ENCODE measurements around the gene KCNK3.

KCNK3 gene

DNA sequence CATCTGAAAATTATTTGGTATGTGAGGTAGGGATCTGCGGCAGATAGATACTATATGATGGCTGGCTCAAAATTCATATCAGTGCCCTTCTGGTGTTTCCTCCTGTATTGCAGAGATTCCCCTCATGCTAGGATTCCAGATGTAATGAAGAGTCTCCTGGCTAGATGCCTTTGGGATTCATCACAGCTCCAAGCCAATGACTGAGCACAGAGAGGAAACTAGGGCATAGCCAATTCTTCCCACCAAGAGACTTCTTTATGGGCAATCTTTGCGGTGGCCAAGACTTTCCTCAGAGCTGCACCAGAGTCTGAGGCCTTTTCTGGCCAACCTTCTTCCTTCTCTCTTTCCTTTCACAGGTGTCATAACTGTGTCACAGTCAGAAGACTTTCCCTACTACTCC lies 25.9 kb upstream of the KCNK3 start:
- no peak for DNase-seq

DNA sequence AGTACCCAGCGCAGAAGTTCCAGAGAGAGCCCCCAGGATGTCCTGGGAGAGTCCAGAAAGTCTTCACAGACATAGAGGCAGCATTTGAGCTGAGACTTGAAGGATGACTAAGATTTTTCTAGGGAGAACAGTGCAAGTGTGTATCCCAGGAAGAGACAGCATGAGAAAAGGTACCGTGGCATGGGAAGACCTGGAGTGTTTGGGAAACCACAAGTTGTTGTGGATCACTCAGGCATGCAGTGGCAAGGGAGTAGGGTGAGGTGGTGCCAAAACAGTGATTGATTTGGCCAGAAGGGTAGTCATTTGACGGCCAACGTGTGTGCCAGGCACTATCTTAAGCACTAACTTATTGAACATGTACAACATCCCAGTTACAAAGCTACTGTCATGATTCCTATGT lies 24.5 kb upstream of the KCNK3 start:
- no peak for DNase-seq

DNA sequence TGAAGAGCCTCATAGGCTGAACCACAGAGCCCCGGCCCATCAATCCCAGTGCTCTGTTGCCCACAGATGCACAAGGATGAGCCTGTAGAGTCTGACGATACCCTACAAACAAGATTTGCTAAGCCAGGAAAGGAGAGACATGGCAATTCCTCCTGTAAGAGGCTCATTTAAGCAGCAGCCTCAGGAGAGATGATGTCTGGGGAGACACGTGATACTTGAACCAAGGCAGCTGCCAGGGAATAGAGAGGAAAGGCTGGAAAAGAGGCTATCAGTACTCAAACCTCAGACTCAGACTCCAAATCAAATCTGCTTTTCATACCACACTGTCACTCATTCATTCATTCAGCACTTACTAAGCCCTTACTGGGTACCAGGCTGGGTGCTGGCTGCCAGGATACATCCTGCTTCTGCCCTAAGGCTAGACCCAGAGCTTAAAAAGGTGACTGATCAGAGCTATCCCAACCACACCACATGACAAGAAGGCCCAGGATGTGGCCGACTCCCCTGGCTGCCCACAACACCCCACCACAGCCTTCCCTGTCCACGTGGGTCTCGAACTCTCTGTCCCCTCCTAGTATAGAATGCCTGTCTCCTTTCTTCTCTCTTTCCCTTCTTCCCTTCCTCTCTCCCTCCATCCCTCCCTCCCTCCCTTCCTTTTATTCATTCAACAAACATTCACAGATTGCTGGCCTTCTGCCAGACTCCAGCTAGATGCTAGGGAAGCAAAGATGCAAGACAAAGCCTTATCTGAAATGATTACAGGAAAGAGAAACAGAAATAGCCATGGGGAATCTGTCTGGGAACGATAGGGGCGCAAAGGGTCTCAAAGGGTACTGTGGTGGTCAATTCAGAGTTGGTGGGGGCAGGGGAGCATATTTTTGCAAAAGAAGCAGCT lies 23.4 kb upstream of the KCNK3 start:
- no peak for DNase-seq

DNA sequence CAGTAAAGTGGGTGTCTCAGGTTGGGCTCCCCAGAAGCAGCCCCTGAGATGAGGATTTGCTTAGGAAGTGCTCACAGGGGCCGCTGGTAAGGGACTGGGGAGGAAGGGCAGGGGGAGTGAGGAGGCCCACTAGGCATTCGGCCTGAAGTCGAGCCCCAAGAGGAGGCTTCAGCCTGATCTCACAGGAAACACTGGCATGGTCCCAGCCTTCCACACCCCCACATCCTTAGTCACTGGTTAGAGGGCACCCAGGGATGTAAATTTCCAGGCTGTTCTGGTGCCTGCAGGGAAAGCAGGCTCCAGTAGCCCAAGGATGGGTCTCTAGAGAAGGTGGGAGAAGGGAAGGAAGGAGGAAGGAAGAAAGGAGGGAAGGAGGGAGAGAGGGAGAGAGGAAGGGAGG lies 22.4 kb upstream of the KCNK3 start:
- no peak for DNase-seq

DNA sequence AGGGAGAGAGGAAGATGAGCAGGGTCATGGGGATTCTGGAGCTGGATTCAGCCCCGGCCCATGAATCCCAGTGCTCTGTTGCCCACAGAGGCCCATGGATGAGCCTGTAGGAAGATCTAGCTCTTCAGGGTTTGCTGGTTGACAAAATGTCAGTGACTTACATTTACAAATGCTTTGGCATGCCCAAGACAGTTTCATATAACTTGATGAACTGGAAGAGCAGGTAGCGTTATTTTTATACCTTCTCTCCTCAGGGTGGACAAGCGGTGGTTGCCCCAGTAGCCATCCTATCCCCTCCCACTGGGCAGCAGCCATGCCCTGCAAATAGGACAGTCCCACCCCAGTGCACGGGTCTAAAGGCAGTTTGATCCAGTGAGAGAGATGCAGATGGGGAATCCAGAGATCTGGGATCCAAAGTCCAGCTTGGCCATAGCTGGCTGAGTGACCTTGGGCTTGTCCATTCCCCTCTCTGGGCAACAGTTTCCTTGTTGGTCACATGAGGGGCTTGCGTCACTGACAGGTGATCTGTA lies 21.5 kb upstream of the KCNK3 start:
- no peak for DNase-seq

DNA sequence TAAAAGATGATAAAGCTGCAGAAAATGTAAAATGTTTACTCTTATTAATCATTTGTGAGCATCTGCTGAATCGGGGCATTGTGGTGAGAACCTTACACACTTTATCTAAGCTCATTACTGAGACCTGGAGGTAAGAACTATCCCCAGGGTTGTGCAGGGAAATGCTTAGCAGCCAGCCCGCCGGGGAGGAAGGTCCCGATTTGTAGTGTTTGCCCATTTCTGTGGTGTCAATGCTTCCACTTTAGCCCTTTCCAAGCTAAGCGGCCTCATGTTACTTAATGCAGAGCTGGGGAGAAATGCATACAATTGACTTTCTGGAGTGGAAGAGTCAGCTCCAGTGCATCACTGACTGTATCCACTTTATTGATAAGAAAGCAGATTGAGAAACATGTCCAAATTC lies 20.8 kb upstream of the KCNK3 start:
- DNase-seq = no peak

DNA sequence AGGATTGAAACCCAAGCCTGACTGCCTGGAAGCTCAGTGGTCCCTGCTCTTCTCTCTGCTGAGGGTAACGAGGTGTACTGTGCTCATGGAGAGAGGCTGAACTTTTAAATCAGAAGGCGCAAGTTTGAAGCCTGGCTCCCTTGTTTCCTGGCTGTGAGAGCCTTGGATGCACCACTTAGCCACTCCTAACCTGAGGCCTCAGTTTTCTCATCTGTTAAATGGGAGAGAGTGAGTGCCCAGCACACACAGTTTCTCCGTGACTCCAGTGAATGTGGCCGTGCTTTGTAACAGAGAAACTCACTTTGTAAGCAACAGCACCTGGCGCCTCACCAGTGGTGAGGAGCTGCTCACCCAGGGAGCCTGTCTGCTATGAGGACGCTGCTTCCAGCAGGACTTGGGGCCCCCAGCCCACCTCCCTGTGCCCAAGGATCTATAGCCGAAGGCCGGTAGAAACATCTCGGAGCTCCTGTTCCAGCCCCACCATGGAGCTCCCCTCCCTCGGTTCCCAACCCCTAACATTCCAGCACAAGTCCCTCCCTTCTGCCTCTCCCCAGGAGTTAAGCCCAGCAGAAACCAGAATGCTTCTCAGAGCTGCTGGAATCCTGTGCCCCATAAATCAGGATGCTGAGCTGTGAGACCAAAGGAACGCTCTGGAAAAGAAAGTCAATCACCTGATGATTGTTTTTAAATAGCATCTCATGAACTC lies 20.3 kb upstream of the KCNK3 start:
- no peak for DNase-seq

DNA sequence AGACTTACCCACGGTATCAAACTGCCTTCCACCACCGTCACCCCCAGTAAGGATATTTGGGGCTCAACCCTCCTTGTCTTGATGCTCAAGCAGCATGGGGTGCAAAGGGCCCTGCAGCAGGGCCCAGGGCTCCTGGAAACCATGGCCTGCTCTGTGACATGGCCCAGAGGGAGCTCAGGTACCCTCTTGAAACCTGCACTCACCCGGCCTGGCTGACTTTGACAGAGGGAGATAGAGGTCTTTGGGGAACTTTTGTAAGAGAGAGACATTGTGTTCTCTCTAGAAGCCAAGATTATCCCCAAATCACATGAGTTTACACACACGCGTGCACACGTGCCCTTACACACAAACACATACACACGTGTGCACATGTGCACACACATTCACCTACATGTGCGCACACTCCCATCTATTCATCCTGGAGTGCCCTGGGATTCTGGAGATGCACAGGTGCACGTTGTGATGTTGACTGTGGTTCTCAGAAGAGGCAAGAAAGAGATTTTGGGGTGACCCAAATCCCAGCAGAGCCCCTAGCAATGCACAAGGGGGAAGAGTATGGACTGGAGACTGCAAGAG lies 19.6 kb upstream of the KCNK3 start:
- DNase-seq = no peak

DNA sequence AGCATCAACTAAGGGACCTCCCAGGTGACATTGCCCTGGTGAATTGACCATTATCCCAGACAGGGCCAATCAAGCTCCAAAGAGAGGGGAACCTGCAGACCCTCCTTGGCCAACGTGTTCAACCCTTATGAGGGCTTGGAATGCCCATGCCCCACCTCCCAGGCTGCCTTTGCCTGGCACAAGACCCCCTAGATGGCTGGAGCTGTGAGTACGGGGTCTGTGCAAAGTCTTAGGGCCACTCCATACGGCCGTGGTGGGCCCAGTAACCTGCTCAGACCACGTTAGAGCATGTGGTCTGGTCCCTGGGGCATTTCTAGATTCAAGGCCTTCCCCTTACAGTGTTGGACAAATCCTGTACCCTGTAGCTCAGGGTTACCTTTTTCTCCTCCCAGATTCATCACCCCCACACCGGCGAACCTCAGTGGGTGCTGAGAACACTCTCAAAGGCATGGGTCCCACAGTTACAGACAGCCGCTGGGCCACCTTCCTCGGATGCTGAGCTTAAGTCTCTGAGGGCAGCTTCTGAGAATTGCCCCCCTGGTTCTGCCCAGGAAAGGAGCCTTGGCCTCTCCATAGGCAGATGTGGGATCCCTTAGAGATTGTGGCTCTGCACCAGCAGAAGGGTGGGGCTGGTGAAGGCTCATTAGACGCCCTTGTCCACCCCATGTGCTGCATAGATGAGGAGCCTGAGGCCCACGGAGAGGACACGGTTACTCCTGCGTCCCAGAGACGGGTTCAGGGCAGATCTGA lies 18.3 kb upstream of the KCNK3 start:
- no peak for DNase-seq

DNA sequence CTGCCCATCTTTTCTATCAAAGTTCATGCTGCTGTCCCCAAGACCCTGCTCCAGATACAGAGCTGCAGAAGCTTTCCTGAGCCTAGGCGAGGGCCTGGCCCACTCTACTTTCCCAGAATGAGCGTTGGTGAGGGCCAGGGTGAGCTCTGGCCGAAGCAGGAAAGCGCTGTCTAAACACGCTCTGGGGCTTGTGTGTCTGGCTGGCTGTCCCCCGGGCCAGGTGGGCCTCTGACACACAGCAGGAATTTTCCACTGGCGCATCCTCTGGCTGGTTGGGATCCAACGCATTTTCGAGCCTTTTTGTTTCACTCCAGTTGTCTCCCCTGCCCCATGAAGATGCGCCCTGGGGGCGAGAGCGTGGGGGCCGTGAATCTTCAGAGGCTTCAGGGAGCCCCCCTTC lies 17.8 kb upstream of the KCNK3 start:
- DNase-seq = no peak

DNA sequence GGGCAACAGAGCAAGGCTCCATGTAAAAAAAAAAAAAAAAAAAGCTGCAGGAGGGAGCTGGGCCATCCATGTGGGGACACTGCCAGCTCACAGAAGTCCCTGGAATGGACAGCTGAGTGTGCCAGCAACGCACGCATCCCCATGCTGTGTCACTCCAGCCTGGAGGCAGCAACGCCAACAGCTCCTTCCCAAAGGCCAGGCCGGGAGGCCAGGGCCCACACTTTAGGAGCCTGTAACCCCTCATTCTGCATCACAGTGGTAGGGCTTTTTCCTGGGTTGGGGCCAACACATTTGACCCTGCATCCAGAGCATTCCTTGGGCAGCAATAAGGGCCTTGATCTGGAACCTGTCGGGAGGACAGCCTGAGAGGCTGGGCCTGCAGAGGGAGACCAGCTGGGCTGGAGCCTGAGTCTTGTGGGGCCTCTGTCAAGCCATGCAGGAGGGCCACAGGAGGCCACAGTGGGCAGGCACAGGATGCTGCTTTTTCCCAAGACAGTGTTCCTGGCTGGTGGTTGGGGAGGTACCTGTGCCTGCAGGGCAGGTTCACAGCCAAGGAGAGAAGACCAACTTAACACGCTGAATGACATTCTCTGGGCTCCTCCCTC lies 16.8 kb upstream of the KCNK3 start:
- DNase-seq = no peak

DNA sequence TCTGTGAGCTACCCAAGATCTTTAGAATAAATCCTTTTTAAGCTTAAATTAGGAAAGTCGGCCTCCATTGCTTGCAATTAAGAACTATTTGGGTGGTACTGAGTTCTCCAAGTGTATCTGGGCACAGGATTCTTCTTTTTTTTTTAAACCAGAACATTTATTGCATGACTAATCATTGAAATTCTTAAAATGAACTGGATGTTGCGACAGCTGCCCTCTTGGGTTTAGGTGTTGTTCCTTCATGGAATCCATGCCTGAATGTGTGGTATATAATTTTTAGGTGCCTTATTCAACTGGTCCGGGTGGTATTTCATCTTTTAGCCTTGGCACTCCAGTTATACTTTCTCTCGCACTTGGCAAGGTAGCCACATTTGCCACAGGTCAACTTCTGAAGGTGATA lies 14.5 kb upstream of the KCNK3 start:
- DNase-seq = no peak

DNA sequence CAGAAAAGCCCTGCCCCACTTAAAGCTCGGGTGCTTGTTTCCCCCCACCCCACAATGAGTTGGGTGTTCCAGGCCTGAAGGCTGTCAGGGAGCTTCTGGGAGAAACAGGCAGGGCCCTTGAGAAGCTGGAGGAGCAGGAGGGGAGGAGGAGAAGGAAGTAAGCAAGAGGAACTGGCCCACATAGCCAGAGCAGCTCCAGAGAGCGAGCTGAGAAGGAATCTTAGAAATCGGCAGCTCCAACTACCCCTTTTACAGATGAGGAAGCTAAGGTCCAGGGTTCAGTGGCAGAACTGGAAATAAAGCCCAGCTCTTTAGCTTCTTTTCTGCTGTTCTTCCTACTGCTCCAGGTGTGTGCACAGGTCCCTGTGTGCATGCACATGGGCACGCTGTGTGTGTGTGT lies 12.7 kb upstream of the KCNK3 start:
- no peak for DNase-seq

DNA sequence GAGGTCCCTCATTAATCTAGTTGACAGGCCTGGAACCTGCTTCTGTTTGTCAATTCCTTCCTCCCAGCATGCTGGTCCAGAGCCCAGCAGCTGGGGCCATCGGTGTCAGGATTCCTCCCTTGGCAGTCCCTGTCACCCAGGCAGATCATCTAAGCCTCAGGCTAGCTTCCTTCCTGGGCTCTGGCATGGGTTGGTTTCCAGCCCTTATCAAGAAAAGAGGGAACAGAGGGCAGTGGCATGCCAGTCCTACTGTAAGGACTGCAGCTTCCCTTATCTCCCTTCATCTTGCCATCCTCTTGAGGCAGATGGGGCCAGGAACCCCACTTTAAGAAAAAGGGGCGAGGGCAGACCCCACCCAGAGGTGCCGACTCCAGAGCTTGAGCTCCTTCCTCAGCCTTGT lies 10.9 kb upstream of the KCNK3 start:
- no peak for DNase-seq

DNA sequence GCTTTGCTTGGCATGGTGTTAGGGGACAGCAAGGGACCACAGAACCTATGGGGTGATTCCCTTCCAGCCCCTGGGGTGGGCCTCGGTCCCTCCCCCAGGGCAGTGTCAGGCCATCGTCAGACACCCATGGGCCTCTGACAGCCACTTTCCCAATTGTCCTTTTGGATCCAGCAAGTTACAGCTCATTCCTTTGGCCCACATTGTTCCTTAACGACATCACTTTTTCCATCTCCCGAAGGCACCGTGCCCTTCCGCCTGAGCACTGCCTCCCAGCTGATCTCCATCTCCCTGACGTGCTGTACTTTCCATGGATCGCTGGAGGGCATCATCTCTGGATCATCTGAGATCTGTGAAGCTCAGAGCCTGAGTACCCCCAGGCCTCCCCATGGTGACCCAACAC lies 10.4 kb upstream of the KCNK3 start:
- DNase-seq = no peak

DNA sequence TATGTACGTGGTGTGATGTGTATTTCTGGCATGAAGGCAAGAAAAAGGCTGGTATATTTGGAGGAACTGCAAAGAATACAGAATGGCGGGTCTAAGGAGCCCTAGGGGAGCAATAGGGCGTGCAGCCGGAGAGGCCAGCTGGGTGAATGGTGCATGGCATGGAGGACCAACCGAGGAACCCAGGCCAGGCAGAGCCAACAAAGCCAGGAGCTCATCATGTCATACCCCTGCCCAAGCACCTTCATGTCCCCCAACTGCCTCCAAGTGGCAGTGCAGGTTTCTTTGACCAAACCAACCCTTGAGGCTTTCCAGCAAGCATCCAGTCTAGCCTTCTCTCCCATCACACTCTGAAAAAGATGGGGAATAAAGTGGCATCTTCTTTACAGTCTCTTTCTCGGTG lies 8.9 kb upstream of the KCNK3 start:
- no peak for DNase-seq

DNA sequence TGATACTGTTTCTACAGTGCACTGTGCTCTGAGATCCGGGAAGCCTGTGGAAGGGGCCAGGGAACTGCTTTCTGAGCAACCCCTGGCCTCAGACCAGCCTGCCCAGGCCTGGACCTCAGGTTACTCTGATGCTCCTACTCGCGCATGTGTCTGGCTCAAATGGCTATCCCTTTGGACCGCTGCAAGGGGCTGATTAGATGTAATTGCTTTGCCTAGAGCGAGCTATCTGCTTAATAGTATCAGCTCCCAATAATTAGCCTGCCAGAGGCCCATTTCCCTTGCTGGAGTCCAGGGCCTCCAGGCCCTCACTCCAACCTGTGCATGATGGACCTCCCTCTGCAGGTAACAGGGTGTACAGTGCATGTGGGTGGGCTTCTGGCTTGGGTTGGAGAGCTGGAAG lies 7.2 kb upstream of the KCNK3 start:
- no peak for DNase-seq

DNA sequence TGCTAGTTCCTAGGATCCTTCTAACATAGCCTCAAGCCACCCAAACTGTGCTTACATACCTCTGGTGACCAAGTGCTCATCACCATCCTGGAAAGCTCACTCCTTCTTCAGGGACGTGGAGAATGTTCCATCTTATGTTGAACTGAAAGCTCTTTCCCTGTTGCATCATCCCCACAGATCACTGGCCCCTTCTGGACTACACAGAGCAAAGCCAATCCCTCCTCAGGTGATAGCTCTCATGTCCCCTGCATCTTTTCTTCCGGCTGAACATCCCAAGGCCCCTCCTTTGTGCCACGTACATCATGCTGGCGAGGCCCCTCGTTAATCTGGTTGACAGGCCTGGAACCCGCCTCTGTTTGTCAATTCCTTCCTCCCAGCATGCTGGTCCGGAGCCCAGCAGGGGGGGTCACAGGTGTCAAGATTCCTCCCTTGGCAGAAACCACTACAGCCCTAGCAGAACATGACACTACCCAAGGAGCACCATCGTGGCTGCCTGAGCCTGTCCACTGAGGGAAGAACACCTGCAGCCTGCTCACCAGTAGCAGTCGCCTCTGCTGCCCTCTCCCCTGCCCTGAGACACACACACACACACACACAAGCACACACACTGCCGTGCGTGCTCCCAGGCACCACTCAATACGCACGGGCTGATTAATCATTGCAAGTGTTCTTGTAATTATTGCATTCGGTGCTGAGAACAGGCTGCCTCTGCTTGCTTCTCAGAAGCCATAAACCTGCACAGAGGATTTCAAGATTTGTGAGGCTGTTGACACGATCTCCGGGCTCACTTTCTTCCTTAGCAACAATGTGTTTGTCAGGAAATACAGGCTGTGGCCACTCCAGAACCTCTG lies 6.3 kb upstream of the KCNK3 start:
- no peak for DNase-seq

DNA sequence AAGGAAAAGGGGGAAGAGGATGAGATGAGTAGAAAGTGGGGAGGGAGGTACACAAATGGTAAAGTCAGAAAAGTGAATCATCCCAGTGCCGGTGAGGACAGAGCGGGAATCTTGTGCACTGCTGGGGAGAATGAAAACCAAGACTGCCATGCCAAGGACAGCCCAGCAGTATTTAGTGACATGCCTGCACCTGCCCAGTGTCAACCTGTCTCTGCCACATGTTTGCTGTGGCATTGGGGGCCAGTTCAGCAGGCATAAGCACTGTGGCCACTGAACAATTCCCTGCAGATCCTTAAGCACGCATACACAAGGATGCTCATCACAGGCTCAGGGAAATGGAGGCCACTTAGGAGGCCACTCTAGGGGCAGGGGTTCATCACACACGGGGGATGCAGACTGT lies 5.2 kb upstream of the KCNK3 start:
- DNase-seq = no peak

DNA sequence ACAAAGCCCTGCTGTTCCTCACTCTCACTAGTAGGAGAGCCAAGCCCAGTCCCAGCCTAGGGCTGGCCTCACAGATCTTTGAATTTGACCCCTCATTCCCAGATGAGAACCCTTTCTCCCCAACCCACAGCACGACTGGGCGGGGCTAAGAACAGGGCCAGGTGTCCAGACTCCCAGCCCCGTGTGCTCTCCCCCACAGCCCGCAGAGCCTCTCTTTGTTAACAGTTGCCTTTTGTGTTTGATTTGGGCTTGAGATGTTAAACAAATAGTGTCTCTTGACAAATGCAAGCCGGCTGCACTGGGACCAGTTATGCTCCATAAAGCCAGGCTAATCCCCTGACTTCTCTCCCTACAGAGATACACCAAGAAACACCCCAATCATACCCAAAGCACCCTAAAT lies 4.7 kb upstream of the KCNK3 start:
- no peak for DNase-seq

DNA sequence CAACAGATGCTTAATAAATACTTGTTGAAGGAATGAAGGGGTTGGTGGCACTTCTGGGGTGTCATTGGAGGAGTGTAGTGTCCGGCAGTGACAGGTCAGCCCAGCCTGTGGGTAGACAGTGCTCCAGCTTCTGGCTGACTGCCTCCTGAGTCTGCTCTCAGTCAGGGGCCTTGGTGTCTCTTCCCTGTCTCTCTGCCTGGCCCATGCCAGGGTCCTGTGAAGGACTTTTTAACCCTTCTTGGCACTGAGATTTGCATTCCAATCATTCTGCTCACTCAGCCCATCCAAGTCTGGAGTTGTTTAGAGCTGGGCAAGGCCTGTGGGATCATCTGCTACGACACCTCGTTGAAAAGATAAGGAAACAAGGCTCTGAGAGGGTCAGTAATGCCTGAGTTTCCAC lies 1.4 kb upstream of the KCNK3 start:
- DNase-seq = no peak

DNA sequence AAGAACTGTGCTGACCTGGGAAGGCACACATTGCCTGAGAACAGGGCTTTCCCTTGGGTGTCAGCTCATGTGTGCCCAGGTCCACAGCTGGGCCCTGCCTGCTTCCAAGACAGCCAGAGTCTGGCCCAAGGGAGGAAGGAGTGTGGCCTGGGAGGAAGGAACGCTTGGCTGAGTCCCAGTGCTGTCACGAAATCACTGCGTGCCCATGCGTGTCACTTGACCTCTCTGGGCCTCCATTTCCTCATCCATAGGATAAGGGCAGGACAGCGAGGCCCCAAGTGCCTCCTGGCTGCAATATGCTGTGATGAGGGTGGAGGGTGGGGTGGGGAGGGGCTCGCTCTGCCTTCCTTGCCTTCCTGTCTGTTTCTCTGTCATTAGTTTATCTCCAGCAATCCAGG lies 642 bp upstream of the KCNK3 start:
- no peak for DNase-seq

All from activated CD4-positive, CD25-positive, alpha-beta regulatory T cell (primary cell).